Measurements from ENCODE around the gene WASHC4.

DNA sequence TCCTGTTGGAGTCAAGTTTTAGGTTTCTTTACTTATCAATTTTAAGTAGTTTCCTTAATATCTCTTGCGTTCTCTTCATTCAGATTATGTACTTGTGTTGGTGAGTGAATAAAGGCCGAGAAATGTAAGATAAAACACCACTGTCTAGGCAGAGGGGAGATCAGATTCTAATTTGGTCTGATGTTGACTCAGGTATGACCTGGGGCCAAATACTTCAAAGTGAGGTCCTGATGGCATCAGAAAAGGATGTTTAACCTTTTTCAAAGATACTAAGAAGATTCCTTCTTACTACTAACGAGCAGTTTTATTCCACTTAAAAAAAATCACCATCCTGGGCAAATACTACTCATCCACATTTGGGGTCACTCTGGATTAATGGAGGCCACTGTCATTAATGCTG lies 101.6 kb downstream of the WASHC4 start:
- no peak for TF ChIP-seq BRCA1 (IDR thresholded peaks at IDR 0.05; ENCODE audit: low read depth, low read length)
- no peak for TF ChIP-seq TCF7 (IDR thresholded peaks at IDR 0.05; ENCODE audit: borderline replicate concordance)
- TF ChIP-seq ZBED1 (IDR thresholded peaks at IDR 0.05; ENCODE audit: borderline replicate concordance): no peak
- TF ChIP-seq NRF1 (conservative IDR thresholded peaks at IDR 0.05; ENCODE audit: low read depth, low read length): no peak
- TF ChIP-seq RB1 (IDR thresholded peaks at IDR 0.05; ENCODE audit: borderline replicate concordance): no peak
- no peak for TF ChIP-seq RFX5 (IDR thresholded peaks at IDR 0.05; ENCODE audit: low read depth, low read length)
- TF ChIP-seq, protein P1, sequence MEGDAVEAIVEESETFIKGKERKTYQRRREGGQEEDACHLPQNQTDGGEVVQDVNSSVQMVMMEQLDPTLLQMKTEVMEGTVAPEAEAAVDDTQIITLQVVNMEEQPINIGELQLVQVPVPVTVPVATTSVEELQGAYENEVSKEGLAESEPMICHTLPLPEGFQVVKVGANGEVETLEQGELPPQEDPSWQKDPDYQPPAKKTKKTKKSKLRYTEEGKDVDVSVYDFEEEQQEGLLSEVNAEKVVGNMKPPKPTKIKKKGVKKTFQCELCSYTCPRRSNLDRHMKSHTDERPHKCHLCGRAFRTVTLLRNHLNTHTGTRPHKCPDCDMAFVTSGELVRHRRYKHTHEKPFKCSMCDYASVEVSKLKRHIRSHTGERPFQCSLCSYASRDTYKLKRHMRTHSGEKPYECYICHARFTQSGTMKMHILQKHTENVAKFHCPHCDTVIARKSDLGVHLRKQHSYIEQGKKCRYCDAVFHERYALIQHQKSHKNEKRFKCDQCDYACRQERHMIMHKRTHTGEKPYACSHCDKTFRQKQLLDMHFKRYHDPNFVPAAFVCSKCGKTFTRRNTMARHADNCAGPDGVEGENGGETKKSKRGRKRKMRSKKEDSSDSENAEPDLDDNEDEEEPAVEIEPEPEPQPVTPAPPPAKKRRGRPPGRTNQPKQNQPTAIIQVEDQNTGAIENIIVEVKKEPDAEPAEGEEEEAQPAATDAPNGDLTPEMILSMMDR (IDR thresholded peaks at IDR 0.05 in 2 of 3, conservative IDR thresholded peaks at IDR 0.05 in 1 of 3; ENCODE audit: control insufficient read depth in 2 of 3, extremely low read depth in 1 of 3, insufficient read depth in 1 of 3, low read depth in 3 of 3, low read length in 3 of 3): no peak
- TF ChIP-seq ZNF207 (IDR thresholded peaks at IDR 0.05; ENCODE audit: borderline replicate concordance): no peak
- no peak for TF ChIP-seq SP1 (IDR thresholded peaks at IDR 0.05; ENCODE audit: low read depth, low read length)
- no peak for TF ChIP-seq SRF (IDR thresholded peaks at IDR 0.05; ENCODE audit: low read depth in 2 of 2, low read length in 2 of 2)
